Dedifferentiated amniotic fluid mesenchymal stem cell (primary cell): ENCODE results near the gene UBN2.
"Not testable (repeated sequence)": the region's sequence is repeated elsewhere in the genome, so short reads cannot be mapped to it uniquely, and the experiment has no call there.

ENCODE experiments used
- DNase-seq: peaks from one replicate; pipeline ENCODE4 v3.0.0-alpha.2; 2016; ENCODE audit errors: extremely low spot score

The UBN2 gene

DNA sequence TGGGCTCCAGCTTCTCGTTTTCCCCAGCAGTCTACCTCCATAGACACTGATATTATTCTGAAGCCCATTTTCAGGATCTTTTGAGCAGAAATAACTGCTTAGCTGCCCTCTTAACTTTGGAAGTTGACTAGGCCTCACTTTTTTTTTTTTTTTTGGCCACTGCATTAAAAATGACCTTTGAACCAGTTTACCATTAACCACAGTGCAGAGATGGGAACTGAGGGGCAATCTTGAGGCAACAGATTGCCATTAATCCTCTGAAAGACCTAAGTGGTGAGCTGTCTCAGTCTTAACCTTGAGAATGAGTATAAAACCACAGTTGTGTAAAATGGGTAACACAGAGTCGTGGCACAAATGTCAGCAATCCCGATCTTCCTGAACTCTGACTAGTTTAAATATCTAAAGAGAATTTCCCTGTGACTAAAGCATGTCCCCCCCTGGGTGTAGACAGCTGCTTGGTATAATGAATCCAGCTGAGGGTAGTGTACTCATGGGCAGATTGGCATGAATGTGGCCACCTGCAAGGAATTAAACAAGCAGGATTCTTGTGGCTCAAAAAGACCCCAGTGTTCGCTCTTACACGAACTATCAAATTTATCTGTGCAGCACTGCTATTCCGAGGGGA is 64.0 kb downstream of the UBN2 start:
- no peak for DNase-seq

- DNase-seq: no peak
Observed at GRCh38 chr7:139297795-139298194, 66.8 kb downstream of the UBN2 start.

GRCh38 chr7:139299296-139299695 is 68.3 kb downstream of the UBN2 start:
- no peak for DNase-seq

DNA sequence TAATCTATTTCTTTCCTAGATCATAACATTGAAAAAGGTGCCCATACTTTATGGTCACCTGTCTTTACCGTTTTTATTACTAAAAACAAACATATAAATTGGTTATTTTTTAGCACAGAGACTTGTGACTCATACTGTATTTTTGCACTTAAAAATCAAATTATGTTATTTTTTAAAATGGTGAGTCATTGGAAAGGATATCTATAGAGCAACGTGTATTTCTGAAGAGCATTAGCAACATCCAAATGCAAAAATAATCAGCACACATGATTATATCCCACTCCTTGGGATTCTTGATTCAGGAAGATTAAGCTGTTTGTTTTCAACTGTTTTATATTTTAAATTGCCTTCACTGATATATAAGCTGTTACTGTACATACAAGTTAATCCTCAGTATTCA is 69.4 kb downstream of the UBN2 start:
- DNase-seq: no peak

- no peak for DNase-seq
Observed at GRCh38 chr7:139304517-139304916, 73.5 kb downstream of the UBN2 start.

- DNase-seq: no peak
Observed at GRCh38 chr7:139317939-139318505, 87.0 kb downstream of the UBN2 start.

GRCh38 chr7:139321071-139321745 is 90.2 kb downstream of the UBN2 start:
- DNase-seq: no peak

- not testable (repeated sequence) for DNase-seq
Observed at GRCh38 chr7:139324709-139325108, 93.7 kb downstream of the UBN2 start.

GRCh38 chr7:139328375-139328774 is 97.3 kb downstream of the UBN2 start:
- DNase-seq: peak; percentile 64

DNA sequence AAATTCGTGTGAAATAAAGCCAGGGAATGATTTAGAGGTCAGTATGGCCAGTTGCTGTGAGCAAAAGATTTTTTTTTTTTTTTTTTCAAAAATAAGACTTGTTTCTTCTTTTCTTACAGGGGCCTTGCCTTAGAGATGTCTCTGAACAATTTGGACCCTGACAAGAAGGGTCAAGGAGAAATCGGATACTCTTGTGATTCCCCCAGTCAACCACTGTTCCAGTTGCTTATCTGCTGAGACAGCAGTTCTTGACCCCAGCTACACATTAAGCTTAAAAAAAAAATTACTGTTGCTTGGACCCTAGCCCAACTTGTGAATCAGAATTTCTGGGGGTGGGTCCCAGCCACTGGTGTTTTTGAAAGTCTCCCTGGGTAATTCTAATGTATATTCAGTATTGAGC is 98.1 kb downstream of the UBN2 start:
- DNase-seq: no peak

DNA sequence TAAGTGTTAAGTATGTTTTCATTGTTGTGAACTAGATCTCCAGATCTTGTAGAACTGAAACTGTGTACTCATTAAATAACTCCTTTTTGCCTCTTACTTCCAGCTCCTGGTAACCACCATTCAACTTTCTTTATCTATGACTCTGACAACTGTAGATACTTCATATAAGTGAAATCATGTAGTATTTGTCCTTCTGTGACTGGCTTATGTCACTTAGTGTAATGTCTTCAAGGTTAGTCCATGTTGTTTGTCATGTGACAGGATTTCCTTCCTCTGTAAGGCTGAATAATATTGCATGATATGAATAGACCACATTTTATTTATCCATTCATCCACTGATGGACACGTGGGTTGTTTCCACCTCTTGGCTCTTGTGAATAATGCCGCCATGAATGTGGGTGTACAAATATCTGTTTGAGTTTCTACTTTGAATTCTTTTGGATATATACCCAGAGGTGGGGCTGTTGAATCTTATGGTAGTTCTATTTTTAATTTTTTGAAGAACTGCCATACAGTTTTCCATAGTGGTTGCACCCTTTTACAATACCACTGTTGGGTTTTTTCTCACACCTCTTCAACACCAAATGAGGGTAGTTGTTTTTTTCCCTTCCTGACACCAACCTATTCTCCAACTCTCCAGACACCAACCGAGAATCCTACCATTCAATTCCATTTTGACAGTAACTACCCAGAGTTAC is 99.4 kb downstream of the UBN2 start:
- DNase-seq: no peak

GRCh38 chr7:139332697-139333359 is 101.8 kb downstream of the UBN2 start:
- DNase-seq: no peak

DNA sequence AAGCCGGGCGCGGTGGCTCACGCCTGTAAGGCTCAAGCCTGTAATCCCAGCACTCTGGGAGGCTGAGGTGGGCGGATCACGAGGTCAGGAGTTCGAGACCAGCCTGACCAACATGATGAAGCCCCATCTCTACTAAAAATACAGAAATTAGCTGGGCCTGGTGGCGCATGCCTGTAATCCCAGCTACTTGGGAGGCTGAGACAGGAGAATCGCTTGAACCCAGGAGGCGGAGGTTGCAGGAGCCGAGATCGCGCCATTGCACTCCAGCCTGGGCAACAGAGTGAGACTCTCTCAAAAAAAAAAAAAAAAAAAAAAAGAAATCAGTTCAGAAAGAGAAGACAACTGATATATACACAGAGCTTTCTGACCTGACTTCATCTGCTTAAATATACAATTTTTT is 102.4 kb downstream of the UBN2 start:
- DNase-seq: not testable (repeated sequence)

DNA sequence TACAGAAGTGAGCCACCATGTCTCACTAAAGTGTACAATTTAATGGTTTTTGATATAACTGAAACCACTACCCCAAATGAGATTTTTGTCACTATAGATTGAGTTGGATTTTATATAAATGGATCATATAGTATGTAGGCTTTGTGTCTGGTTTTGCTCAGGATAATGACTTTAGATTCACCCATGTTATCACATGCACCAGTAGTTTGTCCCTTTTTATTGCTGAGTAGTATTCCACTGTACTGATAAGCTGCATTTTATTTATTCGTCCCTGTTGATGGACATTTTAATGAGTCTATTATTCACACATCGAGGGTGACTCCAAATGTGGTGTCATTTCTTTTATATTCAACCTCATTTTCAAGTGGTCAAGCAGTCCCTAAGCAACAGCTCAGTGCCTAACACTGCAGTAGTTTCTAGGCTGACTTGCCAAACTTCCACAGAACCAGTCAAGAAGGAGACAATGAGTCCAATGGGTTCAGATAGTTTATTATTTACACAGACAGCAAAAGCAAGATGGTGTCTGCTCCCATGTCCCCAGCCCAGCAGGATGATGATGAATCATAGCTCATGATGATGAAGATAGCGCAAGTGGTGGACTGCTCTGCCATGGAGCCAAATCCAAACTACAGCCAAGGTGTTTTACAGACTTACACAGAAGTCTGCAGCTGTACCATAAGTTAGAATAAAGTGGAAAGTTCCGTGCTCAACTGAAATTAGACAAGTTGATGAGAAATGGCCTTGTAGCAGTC is 103.5 kb downstream of the UBN2 start:
- no peak for DNase-seq

DNA sequence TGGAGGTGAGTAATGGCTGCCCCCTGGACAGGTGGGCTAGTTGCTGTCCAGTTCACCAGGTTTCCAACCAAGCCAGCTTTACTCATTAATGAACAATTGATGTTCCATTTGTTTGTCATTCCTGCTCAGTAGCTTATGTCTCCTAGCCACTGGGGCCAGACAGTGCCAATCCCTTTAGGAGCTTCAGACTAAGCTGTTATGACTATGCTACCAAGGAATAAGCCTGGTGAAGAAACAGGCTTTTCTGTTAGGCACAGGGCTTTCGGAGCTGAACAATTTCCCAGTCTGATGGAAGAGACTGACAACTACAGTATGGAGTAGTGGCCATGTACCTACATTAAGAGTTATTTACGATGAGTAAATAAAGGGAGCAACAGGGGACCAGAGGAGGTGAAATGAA is 108.0 kb downstream of the UBN2 start:
- no peak for DNase-seq

- DNase-seq: no peak
Observed at GRCh38 chr7:139339698-139340036, 108.6 kb downstream of the UBN2 start.

GRCh38 chr7:139340037-139340807 is 109.2 kb downstream of the UBN2 start:
- DNase-seq: peak; percentile 99

DNA sequence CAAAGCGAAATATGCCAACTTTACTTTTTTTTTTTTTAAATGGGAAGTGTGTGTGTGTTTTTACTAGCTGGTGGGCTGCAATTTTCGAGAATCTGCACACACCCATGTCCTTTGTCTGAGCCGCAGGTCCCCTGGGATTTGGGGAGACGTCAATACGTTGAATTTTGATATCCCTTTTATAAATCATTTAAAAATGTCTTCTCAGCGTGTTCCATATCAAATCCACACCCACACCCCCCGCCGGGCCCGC is 109.7 kb downstream of the UBN2 start:
- DNase-seq: no peak

GRCh38 chr7:139341058-139341775 is 110.2 kb downstream of the UBN2 start, which contains the start of gene FMC1:
TSS of gene FMC1 (plus strand) at chr7:139341337. CDS start at chr7:139341385, 48 bp downstream.
- peak; percentile 90 for DNase-seq

DNA sequence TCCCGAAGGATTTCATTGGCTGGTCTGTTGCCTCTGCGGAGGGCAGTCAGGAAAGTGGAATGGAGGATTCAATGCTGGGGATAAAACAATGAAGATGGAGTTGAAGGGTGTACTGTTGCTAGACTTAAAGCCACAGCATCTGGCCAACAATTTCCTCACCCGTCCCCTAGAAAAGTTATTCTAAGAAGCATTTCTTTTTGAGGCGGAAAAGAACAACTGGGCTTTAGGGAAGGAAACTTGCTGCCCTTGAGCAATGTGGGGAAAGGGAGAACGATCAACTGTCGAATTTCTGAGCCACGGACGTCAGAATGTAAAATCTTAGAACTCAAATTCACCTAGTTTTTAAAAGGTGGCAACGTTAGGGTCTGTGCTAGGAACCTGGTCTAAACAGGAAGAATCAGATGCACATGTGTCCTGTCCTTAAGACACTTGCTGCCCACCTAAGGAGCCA is 110.8 kb downstream of the UBN2 start:
- DNase-seq: no peak
